HEK293 (cell line): ENCODE measurements around the gene CCBE1.

ENCODE experiments used
- CTCF ChIA-PET: fragments of 350-600 bp; formaldehyde crosslinking; extraction: SDS; loops from one replicate; lab custom pipeline; 2021; ENCODE audit warnings: antibody characterized with exemption; lab: Yijun Ruan, JAX
- POLR2A ChIA-PET: fragments of 300-600 bp; formaldehyde crosslinking; extraction: SDS; loops from one replicate; lab custom pipeline; 2020; ENCODE audit warnings: antibody characterized with exemption, inconsistent platforms; lab: Yijun Ruan, JAX
- H3K27ac ChIP-seq: fragments of 200-500 bp; sonication (Bioruptor generic); 2 replicates; pipeline ENCODE4 v1.5.1; 2014; ENCODE audit warnings: low read depth, low read length, control low read depth, inconsistent platforms; ENCODE audit errors: extremely low read depth
- H3K36me3 ChIP-seq, 2 experiments: fragments of 200-500 bp in 1 of 2; sonication (Bioruptor generic) in 1 of 2; 1 replicate in 1 of 2; 2 replicates in 1 of 2; pipeline ENCODE4 v1.5.1; 2014 to 2017; ENCODE audit warnings: inconsistent platforms in 2 of 2, low read length in 2 of 2; ENCODE audit not compliant: control insufficient read depth in 2 of 2, insufficient read depth in 1 of 2
- H3K4me1 ChIP-seq: fragments of 200-500 bp; sonication (Bioruptor generic); 2 replicates; pipeline ENCODE4 v1.5.1; 2014; ENCODE audit warnings: mild to moderate bottlenecking, low read length, inconsistent platforms; ENCODE audit not compliant: control insufficient read depth, insufficient read depth
- H3K4me3 ChIP-seq: 2 replicates; pipeline ENCODE4 v1.5.1; 2011; ENCODE audit warnings: low read depth, mild to moderate bottlenecking, control low read depth, low read length, moderate library complexity
- H3K9me3 ChIP-seq: fragments of 200-500 bp; sonication (Bioruptor generic); 2 replicates; pipeline ENCODE4 v1.5.1; 2014; ENCODE audit warnings: low read depth, low read length, inconsistent platforms; ENCODE audit not compliant: control insufficient read depth, insufficient read depth
- BCL11A ChIP-seq: fragments of 450-650 bp; formaldehyde crosslinking; IDR thresholded peaks from 2 replicates; pipeline ENCODE4 v1.5.1; 2016; ENCODE audit warnings: low read depth, missing biosample characterization, missing genetic modification characterization
- CTCF ChIP-seq: fragments of 450-650 bp; formaldehyde crosslinking; IDR thresholded peaks from 2 replicates; pipeline ENCODE4 v1.5.1; 2016; ENCODE audit warnings: missing biosample characterization, missing genetic modification characterization
- KLF1 ChIP-seq: fragments of 450-650 bp; formaldehyde crosslinking; IDR thresholded peaks from 2 replicates; pipeline ENCODE4 v1.5.1; 2016; ENCODE audit warnings: missing biosample characterization, missing genetic modification characterization
- PRDM10 ChIP-seq: fragments of 450-650 bp; formaldehyde crosslinking; IDR thresholded peaks from 2 replicates; pipeline ENCODE4 v1.5.1; 2016; ENCODE audit warnings: missing biosample characterization, missing genetic modification characterization
- SALL2 ChIP-seq: fragments of 450-650 bp; formaldehyde crosslinking; IDR thresholded peaks from 2 replicates; pipeline ENCODE4 v1.5.0; 2017; ENCODE audit warnings: missing biosample characterization, mild to moderate bottlenecking, missing genetic modification characterization, borderline replicate concordance
- SP7 ChIP-seq: fragments of 450-650 bp; formaldehyde crosslinking; IDR thresholded peaks from 2 replicates; pipeline ENCODE4 v1.5.1; 2016; ENCODE audit warnings: missing biosample characterization, missing genetic modification characterization
- TRIM28 ChIP-seq: IDR thresholded peaks from 2 replicates; pipeline ENCODE4 v1.6.1; 2011; ENCODE audit warnings: low read length, control low read depth, borderline replicate concordance
- YY2 ChIP-seq: fragments of 450-650 bp; formaldehyde crosslinking; IDR thresholded peaks from 2 replicates; pipeline ENCODE4 v1.5.1; 2016; ENCODE audit warnings: missing biosample characterization, missing genetic modification characterization
- ZBTB17 ChIP-seq: fragments of 450-650 bp; formaldehyde crosslinking; IDR thresholded peaks from 2 replicates; pipeline ENCODE4 v1.5.1; 2016; ENCODE audit warnings: missing biosample characterization, missing genetic modification characterization
- ZBTB20 ChIP-seq: fragments of 450-650 bp; formaldehyde crosslinking; IDR thresholded peaks from 2 replicates; pipeline ENCODE4 v1.5.1; 2016; ENCODE audit warnings: missing biosample characterization, missing genetic modification characterization
- ZNF155 ChIP-seq: fragments of 450-650 bp; formaldehyde crosslinking; IDR thresholded peaks from 2 replicates; pipeline ENCODE4 v1.5.1; 2016; ENCODE audit warnings: missing biosample characterization, missing genetic modification characterization
- ZNF175 ChIP-seq: fragments of 450-650 bp; formaldehyde crosslinking; IDR thresholded peaks from 2 replicates; pipeline ENCODE4 v1.5.1; 2016; ENCODE audit warnings: missing biosample characterization, missing genetic modification characterization
- ZNF2 ChIP-seq: fragments of 450-650 bp; formaldehyde crosslinking; IDR thresholded peaks from 2 replicates; pipeline ENCODE4 v1.5.1; 2016; ENCODE audit warnings: missing biosample characterization, missing genetic modification characterization
- ZNF391 ChIP-seq: fragments of 450-650 bp; formaldehyde crosslinking; IDR thresholded peaks from 2 replicates; pipeline ENCODE4 v1.5.1; 2016; ENCODE audit warnings: low read depth, missing biosample characterization, missing genetic modification characterization, borderline replicate concordance
- ZNF394 ChIP-seq: fragments of 450-650 bp; formaldehyde crosslinking; IDR thresholded peaks from 2 replicates; pipeline ENCODE4 v1.5.1; 2016; ENCODE audit warnings: missing biosample characterization, missing genetic modification characterization, mild to moderate bottlenecking, moderate library complexity, borderline replicate concordance
- ZNF433 ChIP-seq: fragments of 450-650 bp; formaldehyde crosslinking; IDR thresholded peaks from 2 replicates; pipeline ENCODE4 v1.5.1; 2016; ENCODE audit warnings: missing biosample characterization, missing genetic modification characterization, low read depth
- ZNF501 ChIP-seq: fragments of 450-650 bp; formaldehyde crosslinking; IDR thresholded peaks from 2 replicates; pipeline ENCODE4 v1.5.1; 2016; ENCODE audit warnings: missing biosample characterization, missing genetic modification characterization
- ZNF560 ChIP-seq: fragments of 450-650 bp; formaldehyde crosslinking; IDR thresholded peaks from 2 replicates; pipeline ENCODE4 v1.5.1; 2017; ENCODE audit warnings: missing biosample characterization, missing genetic modification characterization, borderline replicate concordance
- ZNF571 ChIP-seq: fragments of 450-650 bp; formaldehyde crosslinking; IDR thresholded peaks from 2 replicates; pipeline ENCODE4 v1.5.0; 2017; ENCODE audit warnings: missing biosample characterization, missing genetic modification characterization
- ZNF600 ChIP-seq: fragments of 450-650 bp; formaldehyde crosslinking; IDR thresholded peaks from 2 replicates; pipeline ENCODE4 v1.5.1; 2016; ENCODE audit warnings: missing biosample characterization, missing genetic modification characterization
- ZNF654 ChIP-seq: fragments of 450-650 bp; formaldehyde crosslinking; IDR thresholded peaks from 2 replicates; pipeline ENCODE4 v1.5.1; 2016; ENCODE audit warnings: low read depth, missing biosample characterization, missing genetic modification characterization
- ZNF660 ChIP-seq: fragments of 450-650 bp; IDR thresholded peaks from 2 replicates; pipeline ENCODE4 v1.5.1; 2018; ENCODE audit warnings: missing biosample characterization, mild to moderate bottlenecking, missing genetic modification characterization
- ZNF692 ChIP-seq: fragments of 450-650 bp; formaldehyde crosslinking; IDR thresholded peaks from 2 replicates; pipeline ENCODE4 v1.5.1; 2016; ENCODE audit warnings: missing biosample characterization, missing genetic modification characterization
- ZNF76 ChIP-seq: fragments of 450-650 bp; formaldehyde crosslinking; IDR thresholded peaks from 2 replicates; pipeline ENCODE4; 2016; ENCODE audit warnings: low read depth, missing biosample characterization, missing genetic modification characterization, borderline replicate concordance
- ZNF843 ChIP-seq: fragments of 450-650 bp; formaldehyde crosslinking; IDR thresholded peaks from 2 replicates; pipeline ENCODE4 v1.5.1; 2016; ENCODE audit warnings: missing biosample characterization, missing genetic modification characterization
- TF ChIP-seq, protein P1 (sequence below): fragments of 450-650 bp; formaldehyde crosslinking; IDR thresholded peaks from 2 replicates; pipeline ENCODE4 v1.5.1; 2016; ENCODE audit warnings: missing biosample characterization, missing genetic modification characterization

Gene CCBE1

GRCh38 chr18:59402432-59403090 lies 294.7 kb downstream of the CCBE1 start (continued):
- TF ChIP-seq ZNF391 (tag by site-specific recombination) (peak; percentile 82; the same call in 1 of the 2 replicates), ZBTB20 (tag by site-specific recombination) (no peak), TRIM28 (peak; percentile 65; the same call in 1 of the 2 replicates), ZNF600 (tag by site-specific recombination) (peak; percentile 74), ZBTB17 (tag by site-specific recombination) (peak; percentile 57; the same call in 1 of the 2 replicates), SALL2 (tag by site-specific recombination) (no peak), ZNF692 (tag by site-specific recombination) (peak; percentile 62; the same call in 1 of the 2 replicates), ZNF501 (tag by site-specific recombination) (peak; percentile 90), ZNF654 (peak; percentile 95), CTCF (tag by site-specific recombination) (peak; percentile 100), ZNF394 (peak; percentile 43; the same call in 1 of the 2 replicates), PRDM10 (tag by site-specific recombination) (peak; percentile 75), SP7 (peak; percentile 59; the same call in 1 of the 2 replicates), ZNF660 (tag by site-specific recombination) (peak; percentile 88; the same call in 1 of the 2 replicates), ZNF2 (tag by site-specific recombination) (peak; percentile 98)

- no peak overlapping the region for H3K4me3 ChIP-seq
- no peak overlapping the region for H3K27ac ChIP-seq
- no peaks in the 10 kb centered on the region for H3K9me3 ChIP-seq
- ChIA-PET POLR2A (no interaction called here), CTCF (interaction anchor here (1.6 to 6.0 kb wide), 3 partner anchors 12 to 152 kb away, joined by 4 to 218 read pairs (median 163); no protein-coding TSS in a partner anchor)
- no peaks in the 10 kb centered on the region for H3K4me1 ChIP-seq
- no peaks in the 10 kb centered on the region for H3K36me3 ChIP-seq
- TF ChIP-seq ZNF433 (tag by site-specific recombination), result no peak
- TF ChIP-seq KLF1 (tag by site-specific recombination), result no peak
- no peak for TF ChIP-seq ZNF560 (tag by site-specific recombination)
- TF ChIP-seq ZNF76 (tag by site-specific recombination), result no peak
- no peak for TF ChIP-seq BCL11A (tag by site-specific recombination)
- TF ChIP-seq ZNF571, result no peak
- TF ChIP-seq ZNF843, result no peak
- no peak for TF ChIP-seq ZNF155
- no peak for TF ChIP-seq ZNF175 (tag by site-specific recombination)
- TF ChIP-seq, protein P1, sequence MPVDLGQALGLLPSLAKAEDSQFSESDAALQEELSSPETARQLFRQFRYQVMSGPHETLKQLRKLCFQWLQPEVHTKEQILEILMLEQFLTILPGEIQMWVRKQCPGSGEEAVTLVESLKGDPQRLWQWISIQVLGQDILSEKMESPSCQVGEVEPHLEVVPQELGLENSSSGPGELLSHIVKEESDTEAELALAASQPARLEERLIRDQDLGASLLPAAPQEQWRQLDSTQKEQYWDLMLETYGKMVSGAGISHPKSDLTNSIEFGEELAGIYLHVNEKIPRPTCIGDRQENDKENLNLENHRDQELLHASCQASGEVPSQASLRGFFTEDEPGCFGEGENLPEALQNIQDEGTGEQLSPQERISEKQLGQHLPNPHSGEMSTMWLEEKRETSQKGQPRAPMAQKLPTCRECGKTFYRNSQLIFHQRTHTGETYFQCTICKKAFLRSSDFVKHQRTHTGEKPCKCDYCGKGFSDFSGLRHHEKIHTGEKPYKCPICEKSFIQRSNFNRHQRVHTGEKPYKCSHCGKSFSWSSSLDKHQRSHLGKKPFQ (tag by site-specific recombination), result no peak
- TF ChIP-seq YY2 (tag by site-specific recombination), result no peak
Measured at GRCh38 chr18:59400407-59400806, 296.8 kb downstream of the CCBE1 start.
